ENCODE measurements around the gene CPAMD8.
"Not testable (repeated sequence)": the region's sequence is repeated elsewhere in the genome, so short reads cannot be mapped to it uniquely, and the experiment has no call there.

DNA sequence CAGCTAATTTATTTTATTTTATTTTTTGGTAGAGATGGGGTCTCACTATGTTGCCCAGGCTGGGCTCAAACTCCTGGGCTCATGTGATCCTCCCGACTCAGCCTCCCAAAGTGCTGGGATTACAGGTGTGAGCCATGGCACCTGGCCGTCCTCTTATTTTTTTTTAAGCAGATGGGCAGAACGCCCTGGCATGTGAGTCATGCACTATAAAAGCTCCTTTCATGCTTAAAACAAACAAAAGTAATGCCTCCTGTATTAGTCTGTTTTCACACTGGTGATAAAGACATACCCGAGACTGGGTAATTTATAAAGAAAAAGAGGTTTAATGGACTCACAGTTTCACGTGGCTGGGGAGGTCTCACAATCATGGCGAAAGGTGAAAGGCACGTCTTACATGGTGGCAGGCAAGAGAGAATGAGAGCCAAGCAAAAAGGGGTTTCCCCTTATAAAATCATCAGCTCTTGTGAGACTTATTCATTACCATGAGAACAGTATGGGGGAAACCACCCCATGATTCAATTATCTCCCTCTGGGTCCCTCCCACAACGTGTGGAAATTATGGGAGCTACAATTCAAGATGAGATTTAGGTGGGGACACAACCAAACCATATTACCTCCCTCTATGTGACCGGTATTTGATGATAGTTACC, 12.3 kb downstream of the CPAMD8 start:
- not testable (repeated sequence) for TF ChIP-seq ZBTB40 (IDR thresholded peaks at IDR 0.05); ZBTB40 (CRISPR knock-in tag; IDR thresholded peaks at IDR 0.05); BHLHE40 (IDR thresholded peaks at IDR 0.05; ENCODE audit: low read length); TEAD2 (tag; IDR thresholded peaks at IDR 0.05); PCBP1 (IDR thresholded peaks at IDR 0.05; ENCODE audit: low read depth, low read length, poor library complexity, severe bottlenecking); KDM1A (IDR thresholded peaks at IDR 0.05)
